ENCODE measurements around the gene PLEKHG5. TPM values are rescaled to one million over a fixed set of nuclear protein-coding genes. Genes with fewer than 3 reads are reported as not detected.

PLEKHG5 gene
- total RNA-seq, 1 donor: 5.1 TPM

- no peak for TF ChIP-seq CTCF (IDR thresholded peaks at IDR 0.05; ENCODE audit: insufficient read depth, low read length)
- peak overlapping the region; percentile 82 for H3K4me3 ChIP-seq (ENCODE audit: low read depth, low read length)
- no peak for DNase-seq (ENCODE audit: low read depth)
Observed at GRCh38 chr1:6497867-6498575, 6.6 kb upstream of the PLEKHG5 start.

- peak overlapping the region; percentile 82 for H3K4me3 ChIP-seq (ENCODE audit: low read depth, low read length)
- peak; percentile 41 for DNase-seq (ENCODE audit: low read depth)
- no peak for TF ChIP-seq CTCF (IDR thresholded peaks at IDR 0.05; ENCODE audit: insufficient read depth, low read length)
Observed at GRCh38 chr1:6497215-6497866, 5.9 kb upstream of the PLEKHG5 start.

GRCh38 chr1:6496890-6497214 lies 5.4 kb upstream of the PLEKHG5 start:
- DNase-seq (ENCODE audit: low read depth): no peak
- H3K4me3 ChIP-seq (ENCODE audit: low read depth, low read length): peak overlapping the region; percentile 82
- no peak for TF ChIP-seq CTCF (IDR thresholded peaks at IDR 0.05; ENCODE audit: insufficient read depth, low read length)

- H3K4me3 ChIP-seq (ENCODE audit: low read depth, low read length): peak overlapping the region; percentile 82
- no peak for DNase-seq (ENCODE audit: low read depth)
- no peak for TF ChIP-seq CTCF (IDR thresholded peaks at IDR 0.05; ENCODE audit: insufficient read depth, low read length)
Observed at GRCh38 chr1:6496365-6496721, 4.9 kb upstream of the PLEKHG5 start.

GRCh38 chr1:6495540-6496364 lies 4.3 kb upstream of the PLEKHG5 start:
- no peak for DNase-seq (ENCODE audit: low read depth)
- peak overlapping the region; percentile 82 for H3K4me3 ChIP-seq (ENCODE audit: low read depth, low read length)
- no peak for TF ChIP-seq CTCF (IDR thresholded peaks at IDR 0.05; ENCODE audit: insufficient read depth, low read length)

- no peak for TF ChIP-seq CTCF (IDR thresholded peaks at IDR 0.05; ENCODE audit: insufficient read depth, low read length)
- no peak overlapping the region for H3K4me3 ChIP-seq (ENCODE audit: low read depth, low read length)
- no peak for DNase-seq (ENCODE audit: low read depth)
Observed at GRCh38 chr1:6495041-6495441, 3.6 kb upstream of the PLEKHG5 start.
